Stimulated activated CD4-positive, alpha-beta T cell treated with anti-CD3 and anti-CD28 coated beads, Interleukin-12 subunit alpha, Interleukin-12 subunit beta, amount 100 ng/mL, for 4 hours (primary cell): ENCODE measurements around the gene ARRDC4.

Experiments used
- DNase-seq: peaks from one replicate; pipeline ENCODE4 v3.0.0-alpha.2; 2020

ARRDC4 gene, protein sequence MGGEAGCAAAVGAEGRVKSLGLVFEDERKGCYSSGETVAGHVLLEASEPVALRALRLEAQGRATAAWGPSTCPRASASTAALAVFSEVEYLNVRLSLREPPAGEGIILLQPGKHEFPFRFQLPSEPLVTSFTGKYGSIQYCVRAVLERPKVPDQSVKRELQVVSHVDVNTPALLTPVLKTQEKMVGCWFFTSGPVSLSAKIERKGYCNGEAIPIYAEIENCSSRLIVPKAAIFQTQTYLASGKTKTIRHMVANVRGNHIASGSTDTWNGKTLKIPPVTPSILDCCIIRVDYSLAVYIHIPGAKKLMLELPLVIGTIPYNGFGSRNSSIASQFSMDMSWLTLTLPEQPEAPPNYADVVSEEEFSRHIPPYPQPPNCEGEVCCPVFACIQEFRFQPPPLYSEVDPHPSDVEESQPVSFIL

DNA sequence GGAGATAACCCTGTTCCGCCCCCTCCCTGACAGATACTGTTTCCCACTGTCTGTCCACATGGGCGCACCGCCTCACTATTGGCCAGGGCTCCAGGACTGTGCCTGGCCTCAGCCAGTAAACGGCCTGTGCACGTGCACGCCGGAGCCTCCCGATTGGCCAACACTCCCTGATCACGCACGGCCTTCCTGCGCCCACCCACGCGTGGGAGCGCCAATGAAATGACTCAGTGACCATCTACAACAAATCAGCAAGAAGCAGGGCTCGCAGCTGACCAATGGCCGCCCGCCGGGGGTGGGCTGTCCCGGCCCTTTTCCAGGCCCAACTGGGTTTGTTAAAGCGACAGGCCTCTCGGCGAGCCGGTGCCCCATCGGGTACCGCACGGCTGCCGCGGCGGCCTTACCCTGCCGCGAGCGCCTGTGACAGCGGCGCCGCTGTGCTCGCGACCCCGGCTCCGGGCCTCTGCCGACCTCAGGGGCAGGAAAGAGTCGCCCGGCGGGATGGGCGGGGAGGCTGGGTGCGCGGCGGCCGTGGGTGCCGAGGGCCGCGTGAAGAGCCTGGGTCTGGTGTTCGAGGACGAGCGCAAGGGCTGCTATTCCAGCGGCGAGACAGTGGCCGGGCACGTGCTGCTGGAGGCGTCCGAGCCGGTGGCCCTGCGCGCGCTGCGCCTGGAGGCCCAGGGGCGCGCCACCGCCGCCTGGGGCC is at the start of gene ARRDC4:
Gene ARRDC4 (plus strand): TSS at position 340 of the 703 bp plus-strand sequence. CDS start 159 bp downstream, at position 499.
- DNase-seq, result peak; percentile 95

DNA sequence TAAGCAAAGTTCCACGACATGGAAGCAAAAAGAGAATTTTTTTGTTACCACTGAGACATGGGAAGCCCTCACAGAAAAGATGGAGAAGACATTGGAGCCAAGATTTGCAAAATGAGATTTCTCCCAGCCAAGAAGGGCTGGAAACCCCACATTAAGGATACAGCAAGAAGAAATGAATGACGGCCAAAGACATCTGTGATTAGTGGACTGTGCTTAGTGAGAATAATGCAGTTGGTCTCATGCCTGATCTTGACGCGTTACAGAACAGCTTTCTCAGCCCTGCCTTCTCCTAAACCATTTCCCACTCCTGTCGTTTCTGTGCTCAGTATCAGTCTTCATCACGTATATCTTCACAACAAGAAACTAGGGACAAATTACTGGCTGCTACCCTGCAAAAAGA is 45.8 kb upstream of the ARRDC4 start:
- no peak for DNase-seq

DNA sequence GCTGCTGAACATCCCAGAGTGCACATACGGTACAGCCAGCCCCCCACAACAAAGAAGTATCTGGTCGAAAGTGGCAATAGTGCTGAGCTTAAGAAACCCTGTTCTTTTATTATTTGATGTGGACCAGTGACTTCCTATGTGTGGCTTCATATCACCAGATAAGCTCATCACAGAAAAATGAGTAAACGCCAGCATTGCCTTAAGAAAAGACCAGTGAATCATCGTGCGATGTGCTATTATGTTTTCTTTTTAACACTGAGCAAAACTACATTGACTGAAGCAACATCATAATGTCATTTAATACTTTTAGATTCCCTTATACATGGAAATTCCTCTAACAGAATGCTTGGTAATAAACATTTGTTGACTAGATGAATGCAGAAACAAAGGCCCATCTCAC is 45.2 kb upstream of the ARRDC4 start:
- no peak for DNase-seq

DNA sequence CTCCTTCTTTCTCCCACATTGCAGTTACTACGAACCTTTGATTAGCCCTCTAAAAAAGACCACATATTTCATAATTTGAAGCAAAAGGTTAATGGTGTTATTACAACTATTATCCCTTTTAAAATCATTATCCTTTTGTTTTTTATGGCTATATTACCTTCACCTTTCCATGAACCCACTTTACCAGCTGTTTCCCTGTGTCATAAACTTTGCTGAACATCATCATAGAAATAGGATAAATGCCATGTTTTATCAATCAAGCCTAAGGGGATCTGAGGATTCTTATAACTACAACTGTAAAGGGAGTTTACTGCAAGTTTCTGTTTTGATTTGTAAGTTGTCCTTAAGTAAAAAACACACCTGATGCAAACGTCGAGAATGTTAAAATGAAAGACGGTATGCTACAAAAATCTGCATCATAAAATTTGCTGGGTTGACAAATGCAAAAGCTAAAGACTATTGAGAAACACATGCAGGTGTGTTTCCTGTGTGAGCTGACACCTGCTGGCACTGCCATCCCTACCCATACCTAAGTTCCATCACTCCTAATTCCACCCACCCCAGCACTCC is 39.1 kb upstream of the ARRDC4 start:
- DNase-seq, result no peak

DNA sequence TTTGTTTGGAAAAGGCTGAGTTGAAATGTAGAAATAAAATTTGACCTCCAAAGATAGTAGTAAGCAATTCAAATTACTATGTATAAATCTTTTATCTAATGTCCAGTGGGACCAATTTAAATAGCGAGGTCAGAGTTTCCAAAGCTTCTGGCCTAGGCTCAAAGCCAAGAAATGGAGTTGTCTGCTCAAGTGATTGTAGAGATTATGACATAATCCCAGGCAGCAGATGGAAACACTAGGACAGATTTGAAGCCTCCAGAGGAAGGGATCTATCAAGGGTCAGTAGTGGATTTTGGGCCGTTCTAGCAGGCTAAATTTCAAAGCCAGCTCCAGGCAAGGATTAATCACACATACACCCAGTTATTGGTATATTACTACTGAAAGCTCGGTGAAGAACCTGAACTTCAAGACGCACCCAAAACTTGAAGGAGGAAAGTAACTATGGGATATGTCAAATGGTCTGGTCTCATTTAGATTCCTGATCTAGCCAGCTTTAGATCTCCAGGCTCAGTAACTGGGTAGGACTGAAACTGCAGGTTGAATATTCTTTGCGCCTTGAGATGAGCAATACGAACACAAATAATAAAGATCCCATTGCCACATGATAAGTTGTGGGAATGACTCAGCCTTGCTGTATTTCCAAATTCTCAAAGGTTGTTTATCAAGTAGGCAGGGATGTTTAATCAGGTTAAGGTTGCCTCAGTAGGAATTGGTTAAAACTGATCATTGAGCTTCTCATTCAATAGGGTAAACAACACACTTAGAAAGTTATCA is 30.9 kb upstream of the ARRDC4 start:
- no peak for DNase-seq

DNA sequence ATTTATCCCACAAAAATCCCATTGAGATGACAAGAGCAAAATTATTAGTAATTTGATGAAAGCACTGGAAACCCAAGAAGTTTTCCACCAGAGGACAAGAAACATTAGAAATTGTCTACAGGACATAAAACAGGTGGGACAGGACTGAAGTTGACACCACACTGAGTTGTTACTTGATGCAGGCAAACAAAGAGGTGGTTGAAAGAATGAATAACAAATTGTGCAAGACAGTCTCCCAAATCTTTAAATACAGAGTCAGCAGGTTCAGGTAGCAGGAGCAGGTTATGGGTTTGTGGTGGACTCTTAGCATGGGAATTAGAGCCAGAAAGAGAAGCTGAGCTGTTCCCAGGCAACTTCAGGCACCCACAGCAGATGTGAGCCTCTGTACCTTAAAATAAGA is 30.3 kb upstream of the ARRDC4 start:
- DNase-seq, result no peak

DNA sequence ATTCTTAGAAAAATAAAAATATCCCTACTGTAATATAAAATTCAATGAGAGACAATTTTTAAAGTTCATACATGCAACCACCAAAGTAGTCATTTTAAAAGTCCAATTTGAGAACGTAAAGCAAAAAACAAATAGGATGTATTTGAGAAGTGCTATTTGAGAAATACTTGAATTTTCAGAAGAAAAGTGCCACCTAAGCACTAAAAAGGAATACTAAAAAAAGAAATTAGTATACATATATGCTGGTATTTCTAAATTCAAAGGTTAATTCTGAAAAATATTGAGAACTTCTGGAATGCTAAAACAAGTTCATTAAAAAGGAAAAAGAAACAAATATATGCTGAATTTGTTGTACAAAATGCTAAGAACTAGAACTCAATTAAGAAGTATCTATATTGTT is 29.2 kb upstream of the ARRDC4 start:
- DNase-seq, result no peak

DNA sequence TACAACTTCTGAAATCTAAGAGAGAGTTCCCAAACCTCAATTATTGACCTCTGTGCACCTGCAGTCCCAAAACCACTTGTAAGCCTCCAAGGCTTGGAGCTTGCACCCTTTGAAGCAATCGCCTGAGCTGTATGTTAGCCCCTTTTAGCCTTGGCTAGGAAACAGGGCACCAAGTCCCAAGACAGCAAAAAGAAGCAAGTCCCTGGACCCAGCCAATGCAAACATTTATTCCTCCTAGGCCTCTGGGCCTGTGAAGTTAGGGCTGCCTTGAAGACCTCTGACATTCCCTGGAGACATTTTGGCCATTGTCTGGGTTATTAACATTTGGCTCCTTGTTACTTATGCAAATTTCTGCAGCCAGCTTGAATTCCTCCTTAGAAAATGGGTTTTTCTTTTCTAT is 26.9 kb upstream of the ARRDC4 start:
- DNase-seq, result no peak

DNA sequence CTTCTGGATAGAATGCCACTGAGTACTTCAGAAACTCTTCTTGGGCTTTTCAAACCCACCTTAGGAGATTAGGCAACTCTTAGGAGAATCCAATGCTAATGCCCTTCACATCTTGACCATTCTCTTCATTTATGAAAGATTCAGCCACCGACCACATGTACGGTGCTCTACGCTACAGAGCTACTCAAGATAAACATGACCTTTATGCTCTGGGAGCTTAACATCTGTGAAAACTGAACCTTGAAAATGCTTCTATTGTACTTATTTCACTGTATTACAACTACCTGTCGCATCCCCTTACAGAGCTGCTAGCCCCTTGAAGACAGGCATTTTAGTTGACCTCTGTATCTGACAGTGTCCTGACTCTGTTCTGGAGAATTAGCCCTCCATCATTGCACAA is 19.5 kb upstream of the ARRDC4 start:
- no peak for DNase-seq

DNA sequence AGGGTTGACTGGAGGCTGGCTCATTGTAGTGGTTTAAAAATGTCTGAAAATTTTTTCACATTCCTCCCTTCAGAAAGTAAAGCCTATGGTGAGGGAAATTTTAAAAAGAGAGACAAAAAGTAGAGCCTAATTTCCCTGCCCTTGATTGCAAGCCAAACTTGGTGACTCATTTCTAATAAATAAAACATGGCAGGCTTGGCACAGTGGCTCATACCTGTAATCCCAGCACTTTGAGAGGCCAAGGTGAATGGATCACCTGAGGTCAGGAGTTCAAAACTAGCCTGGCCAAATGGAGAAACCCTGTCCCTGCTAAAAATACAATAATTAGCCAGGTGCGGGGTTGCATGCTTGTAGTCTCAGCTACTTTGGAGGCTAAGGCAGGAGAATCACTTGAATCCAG is 18.9 kb upstream of the ARRDC4 start:
- no peak for DNase-seq

DNA sequence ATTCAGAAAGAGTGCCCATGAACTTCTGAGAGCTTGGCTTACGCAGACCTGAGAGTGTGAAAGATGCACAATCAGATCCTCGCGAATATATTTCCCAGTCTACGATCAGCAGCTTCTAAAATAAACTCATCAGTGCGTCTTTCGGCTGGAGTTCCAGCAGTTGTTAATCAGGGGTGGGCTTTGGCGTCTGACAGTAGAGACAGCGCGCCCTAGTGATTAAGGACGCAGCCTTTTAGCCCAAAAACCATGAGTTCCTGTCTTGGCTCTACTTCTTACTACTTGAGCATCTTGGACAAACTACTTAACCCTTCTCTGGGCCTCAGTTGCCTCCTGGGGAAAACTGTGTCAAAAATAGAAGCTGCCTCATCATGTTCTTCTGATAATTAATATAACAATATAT is 15.8 kb upstream of the ARRDC4 start:
- no peak for DNase-seq

DNA sequence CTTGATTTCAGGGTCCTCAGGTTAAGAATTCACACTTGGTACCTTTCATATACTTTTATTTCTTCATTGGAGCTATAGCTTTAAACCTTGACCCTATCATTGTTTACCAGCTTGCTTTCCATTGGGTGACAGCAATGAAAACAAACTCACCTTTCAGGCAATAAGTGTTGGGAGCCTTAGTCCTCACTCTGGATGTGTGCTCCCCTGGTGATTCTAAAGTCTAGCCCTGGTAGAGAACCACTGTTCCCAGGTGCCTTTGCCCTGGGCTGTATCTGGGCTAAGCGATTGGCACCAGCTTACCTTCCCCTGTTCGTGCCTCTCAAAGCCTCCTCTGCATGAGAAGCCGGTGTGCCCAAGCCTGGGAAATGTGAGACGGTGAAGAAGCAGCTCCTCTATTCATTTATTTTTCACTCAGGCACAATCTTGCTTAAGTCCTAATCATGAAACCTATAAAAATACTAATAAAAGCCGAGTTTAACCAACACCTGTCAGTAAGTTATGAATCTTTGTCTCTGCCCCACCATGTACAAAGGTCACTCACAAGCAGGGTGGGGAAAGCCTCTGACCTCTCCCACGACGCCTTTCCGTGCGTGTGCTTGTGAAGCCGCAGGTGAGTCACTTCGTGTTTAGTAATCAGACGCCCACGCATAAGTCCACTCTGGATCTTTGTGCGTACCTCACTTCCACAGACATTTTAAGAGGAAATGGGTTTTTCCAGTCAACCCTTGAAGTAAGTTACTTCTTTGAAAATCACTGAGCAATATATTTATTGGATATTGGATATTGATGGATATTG is 12.8 kb upstream of the ARRDC4 start:
- DNase-seq, result no peak

DNA sequence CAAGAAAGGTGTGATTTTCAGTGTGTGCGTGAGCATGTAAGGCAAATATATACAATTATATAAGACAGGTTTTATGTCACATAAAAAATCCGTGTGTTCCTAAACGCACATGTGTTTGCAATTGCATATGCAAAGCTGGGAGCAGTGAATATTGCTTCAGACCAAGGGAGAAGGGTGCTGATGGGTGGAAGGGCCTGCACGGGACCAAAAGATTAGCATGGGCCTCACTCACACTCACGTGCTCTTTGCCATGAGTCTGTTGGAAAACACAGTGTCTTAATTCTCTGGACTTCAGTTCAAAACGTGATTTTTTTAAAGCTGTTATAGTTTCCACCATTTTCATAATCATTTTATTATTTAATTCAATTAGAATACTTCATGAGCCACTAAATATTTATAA is 7.2 kb upstream of the ARRDC4 start:
- no peak for DNase-seq

DNA sequence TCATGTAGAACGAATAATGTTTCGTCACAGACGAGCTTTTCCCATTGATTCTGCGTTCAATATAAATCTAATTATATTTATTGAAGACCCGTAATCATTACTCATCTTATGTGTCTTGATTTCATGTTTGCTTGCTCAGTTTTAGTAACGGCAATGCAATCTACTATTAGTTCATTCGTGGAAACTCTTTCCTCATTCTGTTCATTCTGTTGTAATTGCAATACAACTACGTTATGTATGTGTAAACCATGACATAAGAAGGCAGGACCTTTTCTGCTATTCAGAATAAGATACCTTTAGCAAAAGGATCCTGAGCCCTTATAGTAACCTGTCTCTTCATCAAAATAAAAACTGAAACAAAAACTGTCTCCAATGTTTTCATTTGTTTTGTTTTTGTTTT is 6.8 kb upstream of the ARRDC4 start:
- DNase-seq, result no peak

DNA sequence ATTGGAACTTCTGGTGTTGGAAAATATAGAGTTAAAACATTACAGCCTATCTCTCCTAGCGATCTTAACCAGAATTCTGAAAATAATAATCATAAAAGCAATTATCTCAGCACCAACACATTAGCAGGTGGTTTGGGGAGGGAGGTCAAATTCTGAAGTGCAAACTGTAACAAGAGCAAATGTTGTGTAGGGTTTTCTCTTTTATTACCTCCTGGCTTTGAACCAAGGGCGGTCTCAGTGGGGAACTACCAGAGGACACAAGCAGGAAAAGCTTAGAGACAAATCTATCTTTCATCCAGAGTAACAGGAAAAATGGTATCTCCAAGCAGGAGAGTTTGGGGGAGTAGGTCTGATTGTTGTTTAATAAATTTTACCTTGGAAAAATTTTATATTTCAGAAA is 5.5 kb upstream of the ARRDC4 start:
- no peak for DNase-seq

DNA sequence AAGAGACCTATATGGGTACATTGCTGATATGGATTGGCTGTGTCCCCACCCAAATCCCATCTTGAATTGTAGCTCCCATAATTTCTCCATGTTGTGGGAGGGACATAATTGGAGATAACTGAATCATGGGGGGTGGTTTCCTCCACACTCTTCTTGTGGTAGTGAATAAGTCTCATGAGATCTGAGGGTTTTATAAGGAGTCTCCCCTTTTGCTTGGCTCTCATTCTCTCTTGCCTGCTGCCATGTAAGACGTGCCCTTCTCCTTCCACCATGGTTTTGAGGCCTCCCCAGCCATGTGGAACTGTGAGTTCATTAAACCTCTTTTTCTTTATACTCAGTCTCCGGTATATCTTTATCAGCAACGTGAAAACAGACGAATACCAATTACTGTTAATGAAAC is 5.0 kb upstream of the ARRDC4 start:
- no peak for DNase-seq

DNA sequence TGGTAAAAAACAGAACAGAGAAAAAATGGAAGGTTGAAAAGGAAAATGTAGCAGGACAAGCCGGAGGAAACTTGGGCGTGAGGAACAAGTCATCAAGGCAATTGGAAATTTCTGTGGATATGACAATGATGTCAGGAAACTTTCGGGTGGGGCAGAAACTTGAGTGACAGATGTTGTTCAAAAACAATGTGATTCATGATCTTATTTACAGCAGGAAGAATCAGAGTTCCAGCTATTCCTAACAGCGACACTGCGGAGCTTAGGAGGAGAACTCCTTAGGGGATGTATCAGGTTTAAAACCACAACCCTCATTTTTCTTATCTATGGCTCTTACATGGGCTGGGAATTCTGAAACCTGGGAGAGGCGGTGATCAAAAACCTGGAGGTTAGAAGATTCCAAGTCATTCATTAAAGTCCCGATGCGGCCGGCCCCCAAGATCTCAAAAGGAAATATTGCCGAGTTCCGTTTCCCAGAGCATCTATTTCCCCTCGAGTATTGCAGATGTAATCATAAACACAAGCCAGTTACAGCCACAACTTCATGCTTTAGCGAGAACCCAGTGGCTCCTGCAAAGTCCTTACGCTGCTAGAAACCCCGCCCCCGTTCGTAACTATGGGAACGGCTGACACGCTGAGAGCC is 659 bp upstream of the ARRDC4 start:
- DNase-seq, result no peak

DNA sequence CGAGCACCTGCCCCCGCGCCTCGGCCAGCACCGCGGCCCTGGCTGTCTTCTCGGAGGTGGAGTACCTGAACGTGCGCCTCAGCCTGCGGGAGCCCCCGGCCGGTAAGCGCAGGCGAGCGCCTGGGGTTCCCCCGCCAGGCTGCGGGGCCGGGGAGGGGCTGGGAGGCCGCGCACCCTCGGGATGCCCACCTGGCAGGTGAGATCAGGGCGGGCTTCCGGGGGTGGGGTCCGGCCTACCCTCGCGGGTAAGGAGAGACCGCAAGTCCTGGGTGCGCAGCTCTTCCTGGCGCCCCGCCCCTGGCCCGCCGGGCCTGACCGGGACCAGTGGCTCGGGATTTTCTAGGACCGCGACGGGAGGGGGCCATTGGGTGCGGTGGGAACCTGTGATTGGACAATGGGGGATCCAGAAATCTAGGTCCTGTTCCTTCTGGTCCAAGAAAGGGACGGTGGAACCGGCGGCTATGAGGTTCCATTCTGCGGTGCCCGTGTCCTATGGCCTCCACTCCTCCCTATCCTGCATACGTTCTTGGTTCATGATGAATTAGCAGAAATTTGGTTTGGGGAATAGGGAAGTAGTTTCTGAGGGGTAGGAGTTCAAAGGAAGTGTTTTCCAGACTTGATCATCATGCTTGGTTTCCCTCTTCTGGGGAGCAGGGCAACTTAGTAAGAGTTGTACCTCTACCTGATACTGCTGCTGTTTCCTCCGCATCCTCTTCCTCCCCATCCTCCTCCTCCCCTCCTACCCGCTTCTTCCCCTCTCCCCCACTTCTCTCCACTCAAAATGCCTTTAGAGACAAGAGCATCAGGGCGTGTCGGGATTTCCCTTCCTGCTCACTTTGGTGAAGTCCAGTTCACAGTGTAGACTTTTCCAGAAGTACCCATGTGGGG is 808 bp downstream of the ARRDC4 start:
- peak; percentile 4 for DNase-seq

DNA sequence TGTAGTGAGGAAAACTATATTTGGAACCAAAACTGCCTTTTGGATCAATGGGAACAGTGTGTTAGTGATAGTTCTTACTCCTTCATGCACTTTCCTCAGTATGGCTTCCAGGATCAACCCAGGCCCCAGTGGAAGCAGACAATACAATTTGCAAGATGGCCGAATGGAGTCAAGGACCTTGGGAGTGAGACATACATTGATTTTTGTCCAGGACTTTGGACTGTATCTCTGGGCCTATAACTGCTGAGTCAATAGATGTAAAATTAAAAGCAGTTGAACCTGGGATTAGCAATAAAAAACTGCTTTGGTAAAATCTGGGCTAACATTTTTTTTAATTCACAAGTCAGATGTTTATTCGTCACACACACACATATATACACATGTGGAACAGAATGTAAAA is 1.8 kb downstream of the ARRDC4 start:
- DNase-seq, result no peak

DNA sequence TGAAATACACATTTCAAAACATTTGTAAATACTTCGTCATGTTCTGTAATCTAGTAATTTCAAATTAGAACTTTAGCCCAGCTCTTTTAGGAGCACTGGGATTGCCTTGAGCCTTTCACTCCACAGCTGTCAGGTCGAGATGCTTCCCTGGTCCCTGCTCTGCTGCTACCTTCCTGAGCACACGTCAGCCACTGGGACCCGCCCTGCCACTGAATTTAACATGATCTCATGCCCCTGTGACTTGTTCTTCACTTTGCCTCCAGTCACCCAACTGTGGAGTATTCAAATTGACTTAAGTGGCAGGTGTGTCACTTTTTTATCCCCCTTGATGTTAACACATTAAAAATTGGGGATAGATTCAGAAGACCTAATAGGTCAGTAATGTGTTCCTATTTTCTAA is 3.3 kb downstream of the ARRDC4 start:
- no peak for DNase-seq

DNA sequence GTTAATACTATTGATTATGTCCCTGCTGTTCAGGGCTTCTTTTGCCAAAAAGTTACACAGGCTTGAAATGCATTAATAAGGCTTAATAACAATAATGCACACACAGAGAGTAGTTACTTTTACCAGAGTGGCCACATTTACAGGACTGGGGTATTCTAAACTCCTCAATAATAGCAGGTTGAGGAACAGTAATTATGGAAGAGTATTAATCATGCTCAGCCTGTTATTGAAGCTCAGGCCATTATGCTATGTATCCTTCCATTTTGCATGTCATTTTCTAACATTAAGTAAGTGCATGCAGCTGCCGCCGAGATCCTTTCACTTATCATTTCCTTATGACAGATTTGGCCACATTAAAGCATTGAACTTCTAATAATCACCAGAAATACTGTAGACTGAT is 5.7 kb downstream of the ARRDC4 start:
- DNase-seq, result no peak
